Stomach smooth muscle (tissue), 2 donors: ENCODE data around the gene CMIP.

Experiments
- H3K27ac ChIP-seq: one replicate; pipeline ENCODE4 v1.7.0; 2013; ENCODE audit warnings: mild to moderate bottlenecking, low read length, inconsistent platforms
- H3K27me3 ChIP-seq, 2 donors: one replicate each; pipeline ENCODE4 v1.7.0; 2013; ENCODE audit warnings: low read length in 2 of 2; ENCODE audit not compliant: insufficient read depth in 2 of 2, control insufficient read depth in 1 of 2
- H3K36me3 ChIP-seq, 2 donors: one replicate each; pipeline ENCODE4 v1.7.0; 2013; ENCODE audit warnings: low read length in 2 of 2; ENCODE audit not compliant: control insufficient read depth in 2 of 2, insufficient read depth in 2 of 2
- H3K4me1 ChIP-seq: one replicate; pipeline ENCODE4 v1.7.0; 2013; ENCODE audit warnings: low read length; ENCODE audit not compliant: control insufficient read depth, insufficient read depth
- H3K4me3 ChIP-seq, 2 donors: one replicate each; pipeline ENCODE4 v1.7.0; 2013; ENCODE audit warnings: low read length in 2 of 2
- H3K9ac ChIP-seq, 2 donors: one replicate each; pipeline ENCODE4 v1.7.0; 2013; ENCODE audit warnings: low read length in 2 of 2, mild to moderate bottlenecking in 1 of 2
- H3K9me3 ChIP-seq, 2 donors: one replicate each; pipeline ENCODE4 v1.7.0; 2013; ENCODE audit warnings: low read length in 2 of 2; ENCODE audit not compliant: control insufficient read depth in 2 of 2
- donor health status: healthy.
- donor health status: Pancreatic carcinoma.

Gene CMIP

DNA sequence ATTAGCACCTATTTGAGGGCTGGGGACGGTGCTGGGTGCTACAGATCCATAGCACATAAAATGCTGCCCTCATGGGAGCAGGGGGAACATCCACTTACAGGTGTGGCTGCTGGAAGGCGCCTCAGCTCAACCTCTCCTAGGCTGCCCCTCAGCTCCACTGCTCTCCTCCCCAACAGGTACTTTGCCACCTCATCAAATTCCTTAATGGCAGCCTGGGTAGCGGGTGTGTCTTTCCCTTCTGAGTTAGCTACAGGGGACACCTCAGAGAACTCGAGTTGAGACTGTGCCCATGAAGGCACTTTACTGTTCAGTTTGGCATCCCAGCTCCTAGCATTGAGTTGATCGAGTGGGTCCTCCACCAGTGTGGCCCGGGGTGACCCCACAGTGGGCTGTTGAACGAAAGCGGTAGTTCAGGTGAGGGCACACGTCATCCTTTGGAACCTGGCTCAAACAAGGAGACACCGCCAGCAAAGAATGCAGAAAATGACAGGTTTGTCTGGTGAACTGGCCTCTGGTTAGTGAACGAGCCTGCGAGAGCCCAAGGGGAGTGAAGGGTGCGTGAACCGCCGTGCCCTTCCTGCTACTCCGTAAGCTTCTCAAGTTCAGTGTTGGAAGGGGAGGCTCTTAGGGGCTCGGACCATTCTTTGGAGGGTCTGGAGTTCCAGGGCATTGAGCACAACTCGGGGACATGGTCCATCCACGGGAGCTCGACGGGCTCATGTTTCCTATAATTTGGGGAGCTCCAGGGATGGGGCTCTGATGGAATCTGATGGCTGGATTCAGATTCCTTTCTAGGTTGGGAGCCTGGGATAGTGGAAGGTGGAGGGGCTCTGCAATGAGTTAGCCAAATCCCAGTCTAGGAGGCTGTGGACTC, 3.5 kb upstream of the CMIP start:
- Histone ChIP-seq H3K4me3 (no peak overlapping the region), H3K4me1 (peaks cover 10% of the 10 kb centered on the region), H3K9me3 (no peaks in the 10 kb centered on the region), H3K9ac (no peak overlapping the region), H3K27ac (no peak overlapping the region), H3K36me3 (no peaks in the 10 kb centered on the region), H3K27me3 (no peaks in the 10 kb centered on the region)

DNA sequence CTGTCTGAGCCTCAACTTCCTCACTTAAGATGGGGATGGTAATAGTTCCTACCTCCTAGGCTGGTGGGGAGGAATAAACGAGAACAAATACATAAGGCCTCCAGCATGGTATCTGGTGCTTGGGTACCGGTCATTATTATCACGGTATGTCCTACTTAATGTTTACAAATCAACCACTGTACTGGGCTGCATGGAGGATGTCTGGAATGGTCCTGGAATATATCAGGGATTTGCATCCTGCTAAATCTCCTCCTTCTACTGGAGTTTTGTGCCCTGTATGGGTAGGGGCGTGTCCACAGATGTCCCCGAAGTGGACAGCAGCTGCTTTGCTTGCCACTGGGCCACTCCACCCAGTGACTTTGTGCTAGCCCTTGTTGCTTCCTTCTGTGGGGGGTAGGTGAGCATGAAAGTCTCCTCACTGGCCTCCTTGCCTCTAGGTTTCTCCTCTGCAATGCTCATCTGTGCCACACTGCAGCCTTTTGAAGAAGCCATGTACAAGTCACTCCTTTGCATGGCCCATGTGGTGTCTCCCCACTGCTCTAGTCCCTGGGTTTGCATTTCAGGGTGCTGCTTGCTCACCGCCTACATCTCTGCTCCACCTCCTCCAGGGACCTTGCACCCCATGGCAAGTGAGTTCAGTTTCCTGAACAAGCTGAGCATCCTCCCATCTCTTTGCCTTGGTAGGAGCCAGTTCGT, 2.2 kb upstream of the CMIP start:
- Histone ChIP-seq H3K4me3 (no peak overlapping the region), H3K36me3 (no peaks in the 10 kb centered on the region), H3K27me3 (no peaks in the 10 kb centered on the region), H3K9ac (no peak overlapping the region), H3K27ac (peak overlapping the region; percentile 18), H3K4me1 (peaks cover 19% of the 10 kb centered on the region), H3K9me3 (no peaks in the 10 kb centered on the region)

DNA sequence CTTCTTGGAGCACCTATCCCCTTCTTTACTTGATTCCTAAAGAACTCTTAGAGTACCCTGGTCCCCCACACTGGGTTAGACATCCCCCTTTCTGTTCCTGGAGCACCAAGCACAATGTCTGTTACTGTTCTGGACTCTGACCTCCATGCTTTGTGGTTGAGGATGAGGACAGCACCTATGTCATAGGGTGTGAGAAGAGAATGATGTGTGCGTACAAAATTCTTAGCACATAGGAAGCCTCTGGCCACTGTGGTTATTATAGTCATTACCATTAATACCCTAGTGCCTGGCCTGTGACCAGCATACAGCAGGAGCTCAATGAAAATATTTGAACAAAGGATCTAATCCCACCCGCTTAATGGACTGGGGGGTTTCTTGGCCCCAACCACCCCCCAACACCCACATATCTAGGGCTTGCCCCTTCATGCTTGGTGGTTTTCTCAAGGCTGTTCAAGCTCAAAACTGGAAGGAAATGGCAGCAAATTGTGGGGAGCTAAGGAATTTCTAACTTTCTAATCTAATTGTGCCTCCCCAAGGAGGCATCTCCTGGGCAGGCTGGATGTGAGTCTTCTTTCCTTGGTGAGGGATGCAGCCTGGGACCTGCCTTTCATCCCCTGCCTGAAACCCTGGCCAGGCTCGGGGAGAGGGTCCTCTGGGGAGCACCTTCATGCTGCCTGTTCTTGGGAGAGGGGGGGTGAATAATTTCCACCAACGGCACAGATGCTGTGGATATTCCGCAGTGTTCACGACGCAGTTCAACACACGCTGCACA, 1.5 kb upstream of the CMIP start:
- Histone ChIP-seq H3K4me1 (peaks cover 25% of the 10 kb centered on the region), H3K9me3 (no peaks in the 10 kb centered on the region), H3K36me3 (no peaks in the 10 kb centered on the region), H3K27ac (peak overlapping the region; percentile 75), H3K27me3 (no peaks in the 10 kb centered on the region), H3K9ac (no peak overlapping the region), H3K4me3 (no peak overlapping the region)

DNA sequence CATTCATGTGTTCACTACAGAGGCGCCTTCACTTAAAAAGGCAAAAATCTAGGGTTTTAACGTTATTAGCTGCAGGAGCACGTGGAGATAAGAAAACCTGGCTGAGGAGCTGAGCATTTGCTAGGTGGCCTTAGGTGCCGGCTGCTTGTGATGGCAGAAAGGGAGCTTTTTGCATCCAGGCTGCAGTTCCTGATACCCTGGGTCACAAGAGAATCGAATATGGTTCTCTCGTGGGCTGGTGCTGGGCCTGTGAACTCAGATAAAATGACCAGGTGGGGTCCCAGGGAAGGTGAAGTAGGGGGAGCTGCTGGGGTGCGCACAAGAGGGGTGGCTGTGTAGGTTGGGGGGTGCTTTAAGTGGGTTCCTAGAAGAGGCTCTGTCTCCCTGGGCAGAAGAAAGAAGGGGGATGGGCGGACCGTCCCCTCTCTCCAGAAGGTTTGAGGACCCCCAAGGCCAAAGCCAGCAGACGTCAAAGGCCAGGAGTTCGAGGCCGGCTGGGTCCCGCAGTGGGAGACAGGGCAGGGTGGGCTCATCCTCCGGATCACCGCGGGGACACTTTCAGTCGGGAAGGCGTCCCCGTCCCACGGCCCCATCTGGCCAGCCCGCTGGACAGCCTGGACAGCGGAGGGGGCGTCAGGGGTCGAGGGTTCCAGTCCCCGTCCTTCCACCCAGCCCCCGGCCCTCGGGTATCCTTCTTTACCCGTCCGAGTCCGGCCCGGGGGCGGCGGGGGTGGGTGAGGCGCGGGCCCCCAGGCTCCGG, 740 bp upstream of the CMIP start:
- Histone ChIP-seq H3K27me3 (no peaks in the 10 kb centered on the region), H3K27ac (peak overlapping the region; percentile 75), H3K36me3 (no peaks in the 10 kb centered on the region), H3K4me1 (peaks cover 31% of the 10 kb centered on the region), H3K4me3 (peak overlapping the region; percentile 55 to 76), H3K9me3 (no peaks in the 10 kb centered on the region), H3K9ac (peak overlapping the region; percentile 59 to 83)

DNA sequence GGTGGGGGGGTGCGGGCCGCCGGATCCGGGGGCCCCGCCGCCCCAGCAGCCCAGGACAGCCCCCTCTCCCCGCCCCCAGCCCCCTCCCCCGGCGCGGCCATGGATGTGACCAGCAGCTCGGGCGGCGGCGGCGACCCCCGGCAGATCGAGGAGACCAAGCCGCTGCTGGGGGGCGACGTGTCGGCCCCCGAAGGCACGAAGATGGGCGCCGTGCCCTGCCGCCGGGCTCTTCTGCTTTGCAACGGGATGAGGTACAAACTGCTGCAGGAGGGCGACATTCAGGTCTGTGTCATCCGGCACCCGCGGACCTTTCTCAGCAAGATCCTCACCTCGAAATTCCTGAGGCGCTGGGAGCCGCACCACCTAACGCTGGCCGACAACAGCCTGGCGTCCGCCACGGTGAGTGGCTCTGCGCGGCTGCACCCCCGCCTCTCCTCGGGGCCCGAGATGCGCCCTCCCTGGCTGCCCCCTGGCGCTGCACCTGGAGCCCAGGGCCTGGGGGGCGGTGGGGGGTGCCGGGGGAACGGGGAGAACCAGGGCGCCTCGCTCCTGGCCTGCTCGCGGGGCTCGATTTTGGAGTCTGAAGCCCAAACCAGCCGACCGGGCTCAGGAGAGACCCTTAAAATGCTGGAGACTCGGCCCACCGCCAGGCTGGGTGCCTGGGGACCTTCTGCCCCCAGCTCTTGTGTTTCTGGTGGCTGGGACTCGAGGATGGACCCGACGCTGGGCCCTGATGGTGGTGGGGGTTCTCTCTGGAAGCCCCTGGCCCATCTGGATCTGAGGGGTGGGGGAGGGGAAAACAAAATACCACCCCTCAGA, 744 bp downstream of the CMIP start:
- H3K9ac ChIP-seq, result peak overlapping the region; percentile 71 to 74
- H3K4me3 ChIP-seq, result peak overlapping the region; percentile 72 to 81
- H3K36me3 ChIP-seq, result no peaks in the 10 kb centered on the region
- H3K27ac ChIP-seq, result peak overlapping the region; percentile 67
- no peaks in the 10 kb centered on the region for H3K9me3 ChIP-seq
- H3K27me3 ChIP-seq, result no peaks in the 10 kb centered on the region
- peaks cover 31% of the 10 kb centered on the region for H3K4me1 ChIP-seq

DNA sequence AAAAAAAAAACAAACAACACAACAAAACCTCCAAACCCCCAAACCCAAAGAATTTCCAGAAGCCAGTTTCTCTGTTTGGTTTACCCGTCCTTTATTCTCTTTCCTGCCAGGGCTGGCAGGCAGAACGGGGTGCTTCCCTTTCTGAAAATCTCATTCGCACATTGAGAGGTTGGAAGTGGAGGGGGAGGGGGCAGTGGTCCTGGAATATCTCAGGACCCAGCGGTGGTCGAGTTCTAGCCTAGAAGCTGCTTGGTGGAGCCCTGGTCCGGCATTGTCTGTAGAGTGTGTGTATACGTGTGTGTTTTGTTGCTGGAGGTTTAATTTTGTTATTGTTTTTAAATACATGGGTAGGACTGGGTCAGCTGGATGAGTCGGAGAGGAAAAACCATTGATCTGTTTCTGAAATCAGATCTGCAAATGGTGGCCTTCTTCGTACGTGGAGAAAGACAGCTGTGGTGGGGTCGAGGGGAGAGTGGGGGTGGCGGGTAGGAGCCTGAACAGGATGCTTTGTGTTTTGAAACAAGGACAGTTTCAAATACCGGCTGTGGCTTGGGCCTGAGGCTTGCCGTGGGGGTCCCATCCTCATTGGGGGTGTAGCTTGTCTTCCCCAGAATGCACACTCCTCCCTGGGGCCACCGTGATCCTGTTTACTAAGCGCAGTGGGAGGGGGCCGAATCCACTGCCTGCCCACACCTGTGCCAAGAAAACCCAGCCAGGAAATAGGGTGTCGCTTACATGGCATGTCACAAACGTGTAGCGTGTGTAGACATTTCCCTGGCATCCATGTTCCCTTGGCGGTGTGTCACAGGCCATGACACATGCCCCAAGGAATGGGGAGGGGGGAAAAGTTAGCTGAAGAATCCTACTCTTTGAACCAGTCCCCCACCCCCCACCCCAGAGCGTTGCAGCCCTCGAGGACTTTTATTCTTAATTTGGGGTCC, 1.6 kb downstream of the CMIP start:
- H3K27me3 ChIP-seq, result no peaks in the 10 kb centered on the region
- H3K4me3 ChIP-seq, result peak overlapping the region; percentile 72 to 81
- peak overlapping the region; percentile 71 to 73 for H3K9ac ChIP-seq
- peak overlapping the region; percentile 67 for H3K27ac ChIP-seq
- H3K36me3 ChIP-seq, result no peaks in the 10 kb centered on the region
- no peaks in the 10 kb centered on the region for H3K9me3 ChIP-seq
- H3K4me1 ChIP-seq, result peaks cover 31% of the 10 kb centered on the region

DNA sequence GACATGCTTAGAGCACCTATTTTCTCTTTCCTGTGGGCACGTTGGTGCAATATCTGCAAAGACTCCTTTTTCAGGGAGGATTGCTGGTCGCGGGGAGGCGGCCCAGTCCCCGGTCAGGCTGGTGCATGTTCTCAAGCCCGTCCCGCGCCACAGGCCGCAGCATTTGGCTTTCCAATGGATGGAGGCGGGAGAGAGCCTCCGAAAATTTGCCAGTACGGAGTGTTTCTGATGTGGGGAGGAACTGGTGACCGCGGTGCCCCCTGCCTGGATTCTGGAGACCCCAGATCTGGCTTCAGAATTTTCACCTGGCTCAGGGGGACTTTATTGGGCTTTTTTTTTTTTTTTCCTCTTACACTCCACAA, 2.3 kb downstream of the CMIP start:
- Histone ChIP-seq H3K27ac (no peak overlapping the region), H3K27me3 (no peaks in the 10 kb centered on the region), H3K9me3 (no peaks in the 10 kb centered on the region), H3K4me3 (peak overlapping the region; percentile 72 to 81), H3K4me1 (peaks cover 31% of the 10 kb centered on the region), H3K9ac (peak overlapping the region; percentile 71 to 73), H3K36me3 (no peaks in the 10 kb centered on the region)

DNA sequence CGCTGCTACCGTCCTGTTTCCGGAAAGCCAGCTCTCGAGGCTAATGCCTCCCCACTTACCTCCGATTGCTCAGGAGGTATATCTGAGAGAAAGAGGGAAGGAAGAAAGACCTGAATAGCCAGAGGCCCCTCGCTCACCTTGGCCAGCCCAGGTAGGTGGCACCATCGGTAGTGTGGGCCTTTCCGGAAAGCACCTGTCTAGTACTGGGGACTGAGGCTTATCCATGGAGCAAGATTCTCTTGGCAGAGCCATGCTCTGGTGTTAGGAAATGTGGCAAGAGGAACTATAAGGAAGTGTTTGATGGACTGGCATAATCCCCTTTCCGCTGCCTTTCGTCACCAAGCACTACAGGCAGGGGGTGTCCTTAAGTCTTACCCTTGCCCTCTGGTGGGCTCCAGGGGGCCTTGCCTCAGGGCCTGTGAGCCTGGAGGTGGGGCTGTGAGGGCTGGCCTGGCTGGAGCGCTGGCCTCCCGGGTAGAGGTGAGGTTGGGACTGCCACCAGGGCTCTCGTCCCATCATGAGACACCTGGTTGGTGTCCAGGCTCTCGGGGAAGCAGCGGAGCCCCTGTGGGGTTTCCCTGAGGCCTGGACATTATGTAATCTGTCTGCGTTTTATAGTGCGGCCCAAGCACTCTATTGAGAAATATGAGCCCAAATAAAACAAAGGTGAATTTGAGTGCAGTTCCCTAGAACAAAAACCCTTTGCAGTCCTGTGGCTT, 2.9 kb downstream of the CMIP start:
- Histone ChIP-seq H3K4me3 (peak overlapping the region; percentile 72 to 81), H3K9me3 (no peaks in the 10 kb centered on the region), H3K9ac (peak overlapping the region; percentile 22 to 73), H3K27ac (no peak overlapping the region), H3K36me3 (no peaks in the 10 kb centered on the region), H3K27me3 (no peaks in the 10 kb centered on the region), H3K4me1 (peaks cover 33% of the 10 kb centered on the region)
